Fibroblast of lung (primary cell): ENCODE results near the gene AGAP9.
"Not testable (repeated sequence)": the region's sequence is repeated elsewhere in the genome, so short reads cannot be mapped to it uniquely, and the experiment has no call there.

ENCODE experiments used
- CTCF ChIP-seq, 2 donors: IDR thresholded peaks in 1 of 2; conservative IDR thresholded peaks in 1 of 2; 1 replicate in 1 of 2; 2 replicates in 1 of 2; pipeline ENCODE4 v1.5.1; 2011 to 2012; ENCODE audit warnings: low read length in 2 of 2, control low read depth in 1 of 2, inconsistent platforms in 1 of 2, low read depth in 1 of 2, mild to moderate bottlenecking in 1 of 2
- EZH2 ChIP-seq: IDR thresholded peaks from 2 replicates; pipeline ENCODE4 v1.5.1; 2012; ENCODE audit warnings: low read length, control low read depth, mild to moderate bottlenecking; ENCODE audit errors: missing control alignments

DNA sequence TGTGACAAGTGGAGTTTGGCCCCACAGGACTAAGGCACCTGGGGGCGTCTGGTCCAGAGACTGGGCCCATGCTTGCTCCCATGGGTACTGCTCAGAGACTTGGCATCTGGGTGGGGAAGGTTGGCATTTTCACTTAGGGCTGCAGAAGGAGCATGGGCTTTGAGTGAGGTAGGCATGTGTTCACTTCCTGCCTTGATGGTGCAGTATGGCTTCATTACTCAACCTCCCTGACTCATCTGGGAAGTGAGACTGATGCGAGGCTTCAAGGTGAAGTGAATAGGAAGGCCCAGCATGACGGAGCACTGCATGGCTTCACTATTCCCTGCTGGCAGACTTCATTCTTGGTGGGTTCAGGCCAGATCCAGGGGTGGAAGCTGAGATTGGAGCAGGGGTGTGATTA lies 50.8 kb downstream of the AGAP9 start:
- not testable (repeated sequence) for TF ChIP-seq CTCF (conservative IDR thresholded peaks at IDR 0.05 in 1 of 2, IDR thresholded peaks at IDR 0.05 in 1 of 2; ENCODE audit: low read depth in 1 of 2, low read length in 2 of 2); EZH2
